Esophagus mucosa (tissue), 1 donor: ENCODE measurements around the gene ITPR3. TPM values are rescaled to one million over a fixed set of nuclear protein-coding genes. Genes with fewer than 3 reads are reported as not detected.

Experiments
- ATAC-seq: fragments of 200-7000 bp; cut with Tn5 transposase; one replicate; pipeline ENCODE4 v1.9.1; 2020
- total RNA-seq: library from RNA; stranded (reverse); gene quantifications from one replicate; pipeline ENCODE4 v1.2.4, GENCODE V29; 2023
- donor health status: DM: yes; HTN: yes; CAD: no.

ITPR3 gene
- total RNA-seq, 1 donor from 2014 or later = 23.7 TPM

GRCh38 chr6:33721508-33721907 is 100.4 kb downstream of the ITPR3 start:
- ATAC-seq = no peak

- no peak for ATAC-seq
Measured at GRCh38 chr6:33722103-33722623, 101.0 kb downstream of the ITPR3 start.

GRCh38 chr6:33723371-33724085 is 102.4 kb downstream of the ITPR3 start:
- no peak for ATAC-seq

GRCh38 chr6:33724102-33725023 is 103.2 kb downstream of the ITPR3 start:
- no peak for ATAC-seq

GRCh38 chr6:33725222-33725621 is 104.1 kb downstream of the ITPR3 start:
- ATAC-seq = no peak

- no peak for ATAC-seq
Measured at GRCh38 chr6:33725891-33726673, 105.0 kb downstream of the ITPR3 start.

- no peak for ATAC-seq
Measured at GRCh38 chr6:33726696-33727095, 105.6 kb downstream of the ITPR3 start.

GRCh38 chr6:33727126-33727525 is 106.0 kb downstream of the ITPR3 start:
- ATAC-seq = no peak

GRCh38 chr6:33727932-33728331 is 106.8 kb downstream of the ITPR3 start:
- no peak for ATAC-seq

GRCh38 chr6:33728438-33728837 is 107.3 kb downstream of the ITPR3 start:
- no peak for ATAC-seq

- ATAC-seq = no peak
Measured at GRCh38 chr6:33729059-33729458, 107.9 kb downstream of the ITPR3 start.

- ATAC-seq = no peak
Measured at GRCh38 chr6:33730611-33731010, 109.5 kb downstream of the ITPR3 start.

- ATAC-seq = no peak
Measured at GRCh38 chr6:33731035-33731434, 109.9 kb downstream of the ITPR3 start.

GRCh38 chr6:33731751-33732282 is 110.7 kb downstream of the ITPR3 start:
- no peak for ATAC-seq

- no peak for ATAC-seq
Measured at GRCh38 chr6:33732385-33732784, 111.3 kb downstream of the ITPR3 start.

- no peak for ATAC-seq
Measured at GRCh38 chr6:33732817-33733708, 111.9 kb downstream of the ITPR3 start.

- no peak for ATAC-seq
Measured at GRCh38 chr6:33733709-33734007, 112.5 kb downstream of the ITPR3 start.

GRCh38 chr6:33735216-33735615 is 114.1 kb downstream of the ITPR3 start:
- no peak for ATAC-seq

- ATAC-seq = no peak
Measured at GRCh38 chr6:33737267-33738026, 116.3 kb downstream of the ITPR3 start.

- ATAC-seq = no peak
Measured at GRCh38 chr6:33738153-33738552, 117.0 kb downstream of the ITPR3 start.

GRCh38 chr6:33738879-33739278 is 117.8 kb downstream of the ITPR3 start:
- no peak for ATAC-seq
